Mesothelial cell of epicardium (in vitro differentiated cells): Measurements from ENCODE around the gene RAB5IF. TPM values are rescaled to one million over a fixed set of nuclear protein-coding genes. Genes with fewer than 3 reads are reported as not detected.

ENCODE experiments used
- DNase-seq, 2 experiments: peaks; one replicate each; pipeline ENCODE4 v3.0.0; 2021; ENCODE audit warnings: low spot score in 2 of 2; ENCODE audit not compliant: unreplicated experiment in 2 of 2
- H3K27ac Mint-ChIP-seq: 2 replicates; pipeline ENCODE4 v1.8.0; 2021; ENCODE audit warnings: mixed read lengths
- H3K27me3 Mint-ChIP-seq: 2 replicates; pipeline ENCODE4 v1.8.0; 2021; ENCODE audit warnings: low read depth, mixed read lengths
- H3K36me3 Mint-ChIP-seq: 2 replicates; pipeline ENCODE4 v1.8.0; 2021; ENCODE audit warnings: mixed read lengths
- H3K4me1 Mint-ChIP-seq: 2 replicates; pipeline ENCODE4 v1.8.0; 2021; ENCODE audit warnings: mixed read lengths
- H3K4me3 Mint-ChIP-seq: 2 replicates; pipeline ENCODE4 v1.8.0; 2021; ENCODE audit warnings: mild to moderate bottlenecking, moderate library complexity, mixed read lengths
- H3K9me3 Mint-ChIP-seq: 2 replicates; pipeline ENCODE4 v1.8.0; 2021; ENCODE audit warnings: mixed read lengths
- CTCF ChIP-seq: fragments of 200-600 bp; sonication (generic); IDR thresholded peaks from one replicate; pipeline ENCODE4 v1.5.0; 2021; ENCODE audit warnings: antibody characterized with exemption; ENCODE audit not compliant: unreplicated experiment
- total RNA-seq: library from RNA; stranded (reverse); gene quantifications from 3 replicates; pipeline ENCODE4 v1.2.1, GENCODE V29; 2021

Gene RAB5IF
- total RNA-seq, 1 donor from 2014 or later, result 40.0 TPM

GRCh38 chr20:36644706-36645095, 39.1 kb downstream of the RAB5IF start:
- TF ChIP-seq CTCF, result no peak
- H3K4me3 Mint-ChIP-seq, result no peak overlapping the region
- peaks cover 5% of the 10 kb centered on the region for H3K4me1 Mint-ChIP-seq
- no peaks in the 10 kb centered on the region for H3K9me3 Mint-ChIP-seq
- no peak overlapping the region for H3K27ac Mint-ChIP-seq
- no peak for DNase-seq
- H3K36me3 Mint-ChIP-seq, result no peaks in the 10 kb centered on the region
- H3K27me3 Mint-ChIP-seq, result no peaks in the 10 kb centered on the region

- H3K27ac Mint-ChIP-seq, result no peak overlapping the region
- no peak for TF ChIP-seq CTCF
These were observed 39.8 kb downstream of the RAB5IF start for GRCh38 chr20:36645353-36645752.

DNA sequence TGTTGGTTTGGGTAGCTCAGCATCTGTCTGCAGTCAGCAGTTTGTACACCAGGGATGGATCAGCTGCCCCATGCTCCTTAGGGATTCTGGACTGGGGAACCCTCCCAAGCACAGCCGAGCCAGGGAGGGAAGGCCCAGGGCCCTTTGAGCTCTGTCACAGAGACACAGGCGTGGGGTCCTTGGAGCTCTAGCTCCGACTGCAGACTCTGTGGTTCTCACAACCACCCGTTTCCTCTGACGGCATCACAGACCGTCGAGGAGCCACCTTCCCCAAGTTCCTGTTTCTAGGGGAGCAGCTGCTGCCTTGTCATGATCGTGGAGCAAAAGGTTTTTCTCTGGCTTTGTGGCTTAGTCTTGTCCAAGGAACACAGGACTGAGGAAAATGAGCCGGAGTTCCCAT, 40.4 kb downstream of the RAB5IF start, which contains the start of gene SLA2:
Gene SLA2 (minus strand): TSS at position 199 of the 400 bp plus-strand sequence. CDS start 4,861 bp downstream, outside the sequence.
- Mint-ChIP-seq H3K27me3 (no peaks in the 10 kb centered on the region), H3K4me3 (no peak within 1 kb of the TSS), H3K9me3 (no peaks in the 10 kb centered on the region), H3K36me3 (no peaks in the 10 kb centered on the region), H3K4me1 (peaks cover 5% of the 10 kb centered on the region), H3K27ac (no peak within 1 kb of the TSS)
- no peak for TF ChIP-seq CTCF
- DNase-seq, result no peak

More at GRCh38 chr20:36645353-36645752, 39.8 kb downstream of the RAB5IF start:
- no peak for DNase-seq
- H3K9me3 Mint-ChIP-seq, result no peaks in the 10 kb centered on the region
- no peaks in the 10 kb centered on the region for H3K27me3 Mint-ChIP-seq
- peaks cover 5% of the 10 kb centered on the region for H3K4me1 Mint-ChIP-seq
- no peaks in the 10 kb centered on the region for H3K36me3 Mint-ChIP-seq
- no peak overlapping the region for H3K4me3 Mint-ChIP-seq

DNA sequence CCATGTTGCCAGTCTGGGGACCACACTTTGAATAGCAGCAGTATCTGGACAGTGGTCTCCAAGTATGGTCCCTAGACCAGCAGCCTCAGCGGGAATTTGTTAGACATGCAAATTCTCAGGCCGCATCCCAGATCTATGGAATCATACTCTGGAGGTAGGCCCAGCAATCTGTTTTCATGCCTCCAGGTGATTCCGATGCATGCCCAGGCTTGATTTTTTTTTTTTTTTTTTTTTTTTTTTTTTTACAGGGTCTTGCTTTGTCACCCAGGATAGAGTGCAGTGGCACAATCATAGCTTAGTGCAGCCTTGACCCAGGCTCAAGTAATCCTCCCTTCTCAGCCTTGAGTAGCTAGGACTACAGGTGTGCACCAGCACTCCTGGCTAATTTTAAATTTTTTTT, 41.1 kb downstream of the RAB5IF start:
- Mint-ChIP-seq H3K9me3 (no peaks in the 10 kb centered on the region), H3K27ac (no peak overlapping the region), H3K4me3 (no peak overlapping the region), H3K27me3 (no peaks in the 10 kb centered on the region), H3K4me1 (peaks cover 5% of the 10 kb centered on the region), H3K36me3 (no peaks in the 10 kb centered on the region)
- no peak for TF ChIP-seq CTCF
- DNase-seq, result no peak

DNA sequence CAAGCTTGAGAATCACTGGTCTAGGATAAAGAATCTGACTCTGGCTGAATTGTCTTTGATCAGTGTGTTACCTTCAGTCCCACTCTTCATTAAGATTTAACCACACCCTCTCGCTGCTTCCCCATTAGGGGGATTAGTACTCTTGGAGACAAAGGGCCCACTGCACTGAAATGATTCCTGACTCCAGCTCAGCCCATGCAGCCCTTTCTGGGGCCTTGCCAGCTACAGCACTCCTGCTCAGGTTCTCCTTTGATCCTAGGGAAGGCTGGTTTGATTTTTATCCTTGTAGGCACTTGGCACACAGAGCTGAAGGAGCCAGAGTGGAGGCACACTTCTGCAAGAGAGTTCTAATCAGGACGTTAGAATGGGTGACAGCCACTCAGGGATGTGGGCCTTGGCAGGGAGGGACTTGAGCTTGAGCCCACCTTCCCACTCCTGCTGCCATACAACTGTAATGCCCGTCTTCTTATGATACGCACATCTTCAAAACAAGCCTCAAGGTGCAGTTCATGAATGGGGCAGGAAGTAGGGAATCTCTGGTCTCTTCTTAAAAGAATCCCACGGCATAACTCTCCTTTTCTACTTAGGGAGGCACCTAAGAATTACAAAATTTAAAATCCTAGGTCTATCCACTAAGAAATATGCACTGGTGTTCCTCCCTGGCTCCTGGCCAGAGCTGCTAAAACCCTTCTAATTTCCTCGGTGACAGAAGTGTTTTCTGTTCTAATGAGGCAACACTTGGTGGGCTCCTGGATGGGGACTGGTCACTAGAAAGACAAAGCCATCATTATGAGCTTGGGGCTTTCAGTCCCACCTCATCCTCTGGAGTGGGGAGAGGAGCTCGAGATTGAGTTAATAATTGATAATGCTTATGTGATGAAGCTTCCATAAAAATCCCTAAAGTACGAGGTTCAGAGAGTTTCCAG, 41.9 kb downstream of the RAB5IF start:
- Mint-ChIP-seq H3K27me3 (no peaks in the 10 kb centered on the region), H3K36me3 (no peaks in the 10 kb centered on the region), H3K4me3 (no peak overlapping the region), H3K9me3 (no peaks in the 10 kb centered on the region), H3K27ac (no peak overlapping the region), H3K4me1 (peaks cover 5% of the 10 kb centered on the region)
- no peak for DNase-seq
- TF ChIP-seq CTCF, result no peak
